ENCODE results near the gene ZNF326. TPM values are rescaled to one million over a fixed set of nuclear protein-coding genes. Genes with fewer than 3 reads are reported as not detected.

ZNF326 gene
- total and polyA plus RNA-seq, 2 of the 4 experiments (the other 2 are of a cell fraction) = 4.5 to 17.0 TPM

DNA sequence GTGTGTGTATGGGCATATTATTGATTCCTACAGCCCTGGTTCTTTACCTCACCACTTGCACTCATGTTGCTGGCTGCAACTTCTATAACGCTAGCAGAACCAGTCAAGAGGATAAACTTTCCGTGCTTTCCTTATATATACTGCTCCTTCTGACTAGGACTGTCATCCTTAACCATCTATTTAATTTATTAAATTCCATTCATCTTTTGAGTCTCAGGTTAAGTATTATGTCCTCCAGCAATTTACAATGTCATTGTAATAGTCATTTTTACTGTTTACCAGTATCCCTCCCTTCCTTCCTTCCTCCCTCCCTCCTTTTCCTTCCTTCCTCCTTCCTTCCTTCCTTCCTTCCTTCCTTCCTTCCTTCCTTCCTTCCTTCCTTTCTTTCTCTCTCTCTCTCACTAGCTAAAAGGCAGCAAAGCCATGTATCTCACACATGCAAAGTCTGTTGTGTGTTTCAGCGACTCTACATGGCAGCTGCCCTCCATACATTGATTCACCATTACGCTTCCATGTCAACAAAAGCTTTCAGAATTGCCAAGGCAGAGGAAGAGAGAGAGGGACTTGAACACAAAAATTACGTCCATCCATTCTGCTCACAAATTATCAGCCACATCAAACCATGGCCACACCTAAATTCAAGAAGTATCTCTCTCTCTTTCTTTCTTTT lies 73.8 kb downstream of the ZNF326 start:
- no peak overlapping the region for H2AFZ ChIP-seq (replicated peaks; ENCODE audit: low read length, poor library complexity)
- no peak overlapping the region for H3K18ac ChIP-seq (ENCODE audit: low read depth, low read length)
- H2BK5ac ChIP-seq (ENCODE audit: low read depth, low read length, poor library complexity, severe bottlenecking) = no peak overlapping the region
- no peak overlapping the region for H3K9ac ChIP-seq (ENCODE audit: low read depth, low read length)
- ChIA-PET POLR2A (ENCODE audit: unreplicated experiment) (no interaction called here), CTCF (no interaction called here)
- DNase-seq = no peak
- dilution Hi-C loops (cut with HindIII; ENCODE audit: low sequenced_read_pairs, unreplicated experiment) = no loop called here
- H2AK5ac ChIP-seq (ENCODE audit: low read depth, low read length) = no peak overlapping the region
- H4K20me1 ChIP-seq (ENCODE audit: insufficient read depth, low read length) = no peaks in the 10 kb centered on the region
- H3K56ac ChIP-seq (ENCODE audit: extremely low read depth, insufficient read depth, low read length) = no peak overlapping the region
- no TSS peak for BruUV-seq (replicated peaks)
- H3K4me3 ChIP-seq (ENCODE audit: insufficient read depth, low read depth, low read length) = no peak overlapping the region
- intact Hi-C loops (cut with micrococcal nuclease) = no loop called here
- no peak overlapping the region for H4K8ac ChIP-seq (ENCODE audit: low read depth in 2 of 2, low read length in 2 of 2)
- no peak for ATAC-seq (ENCODE audit: low read depth)
- H3K9me1 ChIP-seq (ENCODE audit: insufficient read depth, low read length) = no peaks in the 10 kb centered on the region
- H3K9me3 ChIP-seq (ENCODE audit: control insufficient read depth, insufficient read depth, low read length) = no peaks in the 10 kb centered on the region
- WGBS, 2 experiments (ENCODE audit: extremely low coverage in 2 of 2, insufficient read length in 1 of 2) = no CpG with 5 or more reads among the region's 5 CpGs
- no peak overlapping the region for H3K27ac ChIP-seq (ENCODE audit: insufficient read depth, low read length)
- H3K14ac ChIP-seq (replicated peaks; ENCODE audit: low read depth, low read length) = no peak overlapping the region
- no peak overlapping the region for H2BK20ac ChIP-seq (ENCODE audit: low read depth, low read length)
- H2AK9ac ChIP-seq (replicated peaks; ENCODE audit: low read depth, low read length, poor library complexity) = no peak overlapping the region
- H3K79me1 ChIP-seq (ENCODE audit: low read depth in 1 of 2, low read length in 2 of 2) = no peaks in the 10 kb centered on the region
- in situ Hi-C loops (cut with MboI; ENCODE audit: low sequenced_read_pairs) = no loop called here
- no peak overlapping the region for H2BK15ac ChIP-seq (ENCODE audit: low read depth, low read length)
- no peaks in the 10 kb centered on the region for H3K4me1 ChIP-seq (ENCODE audit: control insufficient read depth, insufficient read depth, low read length)
- no peak for TF ChIP-seq ELK1 (IDR thresholded peaks at IDR 0.05; ENCODE audit: borderline replicate concordance, low read depth, low read length)
- TF ChIP-seq BHLHE40 (IDR thresholded peaks at IDR 0.05; ENCODE audit: low read depth, low read length) = no peak
- TF ChIP-seq, protein P1, sequence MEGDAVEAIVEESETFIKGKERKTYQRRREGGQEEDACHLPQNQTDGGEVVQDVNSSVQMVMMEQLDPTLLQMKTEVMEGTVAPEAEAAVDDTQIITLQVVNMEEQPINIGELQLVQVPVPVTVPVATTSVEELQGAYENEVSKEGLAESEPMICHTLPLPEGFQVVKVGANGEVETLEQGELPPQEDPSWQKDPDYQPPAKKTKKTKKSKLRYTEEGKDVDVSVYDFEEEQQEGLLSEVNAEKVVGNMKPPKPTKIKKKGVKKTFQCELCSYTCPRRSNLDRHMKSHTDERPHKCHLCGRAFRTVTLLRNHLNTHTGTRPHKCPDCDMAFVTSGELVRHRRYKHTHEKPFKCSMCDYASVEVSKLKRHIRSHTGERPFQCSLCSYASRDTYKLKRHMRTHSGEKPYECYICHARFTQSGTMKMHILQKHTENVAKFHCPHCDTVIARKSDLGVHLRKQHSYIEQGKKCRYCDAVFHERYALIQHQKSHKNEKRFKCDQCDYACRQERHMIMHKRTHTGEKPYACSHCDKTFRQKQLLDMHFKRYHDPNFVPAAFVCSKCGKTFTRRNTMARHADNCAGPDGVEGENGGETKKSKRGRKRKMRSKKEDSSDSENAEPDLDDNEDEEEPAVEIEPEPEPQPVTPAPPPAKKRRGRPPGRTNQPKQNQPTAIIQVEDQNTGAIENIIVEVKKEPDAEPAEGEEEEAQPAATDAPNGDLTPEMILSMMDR (conservative IDR thresholded peaks at IDR 0.05; ENCODE audit: low read depth, low read length) = no peak
- no peak for TF ChIP-seq MAFK (IDR thresholded peaks at IDR 0.05; ENCODE audit: low read depth, low read length)
- H3K27me3 ChIP-seq (ENCODE audit: control insufficient read depth, insufficient read depth, low read length) = no peaks in the 10 kb centered on the region; the same call in 1 of the 2 replicates
- H3K4ac ChIP-seq (ENCODE audit: low read depth, low read length) = no peak overlapping the region
- no peak overlapping the region for H2BK120ac ChIP-seq (ENCODE audit: low read depth, low read length)
- no peak overlapping the region for H4K91ac ChIP-seq (ENCODE audit: insufficient read depth, low read depth, low read length)
- no peak overlapping the region for H3K4me2 ChIP-seq (ENCODE audit: low read depth, low read length)
- no peaks in the 10 kb centered on the region for H3K36me3 ChIP-seq (ENCODE audit: control insufficient read depth, insufficient read depth, low read length)
- H4K5ac ChIP-seq (ENCODE audit: low read depth, low read length) = no peak overlapping the region
- H3K23ac ChIP-seq (ENCODE audit: low read depth, low read length) = no peak overlapping the region
